ENCODE data around the gene KLHL17. TPM values are rescaled to one million over a fixed set of nuclear protein-coding genes. Genes with fewer than 3 reads are reported as not detected.

KLHL17 gene
- total RNA-seq (2014; rRNA removed; shearing (Covaris generic)) (19.2 and 23.3 TPM in 2 replicates), polyA plus RNA-seq (2016; fragmentation: Nextera tagmentation; extraction: Ambion mirVana) (4.7 and 5.5 TPM in 2 replicates)

GRCh38 chr1:960363-961131, at the start of gene KLHL17:
KLHL17 (plus strand) TSS chr1:960584; CDS start chr1:960694, 110 bp downstream.
- no peak for TF ChIP-seq EZH2 (IDR thresholded peaks at IDR 0.05; ENCODE audit: insufficient read depth, poor library complexity, severe bottlenecking)
- no peak for TF ChIP-seq EZH2phosphoT487 (IDR thresholded peaks at IDR 0.05; ENCODE audit: insufficient read depth, low read depth)
- Histone ChIP-seq H3K27me3 (replicated peaks; ENCODE audit: insufficient read depth) (no peaks in the 10 kb centered on the region), H3K36me3 (ENCODE audit: low read depth) (no peaks in the 10 kb centered on the region; the same call in 1 of the 2 replicates), H2AFZ (peak within 1 kb of the TSS; percentile 82), H3K79me2 (ENCODE audit: insufficient read depth) (peaks cover 35% of the 10 kb centered on the region), H3K9ac (peak within 1 kb of the TSS; percentile 82), H3K4me3 (peak within 1 kb of the TSS; percentile 77), H3K9me3 (ENCODE audit: low read depth) (no peaks in the 10 kb centered on the region), H4K20me1 (ENCODE audit: insufficient read depth) (no peaks in the 10 kb centered on the region), H3K4me1 (ENCODE audit: insufficient read depth) (peaks cover 11% of the 10 kb centered on the region; the same call in 1 of the 2 replicates), H3K27ac (no peak within 1 kb of the TSS), H3F3A (ENCODE audit: insufficient read depth) (no peaks in the 10 kb centered on the region), H3K9me2 (ENCODE audit: insufficient read depth) (no peaks in the 10 kb centered on the region), H3K4me2 (ENCODE audit: unreplicated experiment) (peak within 1 kb of the TSS; percentile 86)
- in situ Hi-C loops (cut with MboI), result no loop called here
- 2 to 3% methylated on average over 5 to 46 of the region's 109 CpGs for WGBS, 2 experiments (ENCODE audit: low coverage in 1 of 2, low lambda C conversion rate in 2 of 2, missing lambda C conversion rate in 2 of 2)
- peak; percentile 84 for DNase-seq

GRCh38 chr1:910881-911721, 49.3 kb upstream of the KLHL17 start:
- no peaks in the 10 kb centered on the region for H3K27me3 ChIP-seq (replicated peaks; ENCODE audit: insufficient read depth)
- peak overlapping the region; percentile 72 for H3K4me2 ChIP-seq (ENCODE audit: unreplicated experiment)
- no peak overlapping the region for H2AFZ ChIP-seq
- 60 to 62% methylated on average over 24 to 25 of the region's 25 CpGs for WGBS, 2 experiments (ENCODE audit: low coverage in 1 of 2, low lambda C conversion rate in 2 of 2, missing lambda C conversion rate in 2 of 2)
- no peaks in the 10 kb centered on the region for H4K20me1 ChIP-seq (ENCODE audit: insufficient read depth)
- H3K27ac ChIP-seq, result peak overlapping the region; percentile 37; the same call in 1 of the 2 replicates
- no peaks in the 10 kb centered on the region for H3K9me3 ChIP-seq (ENCODE audit: low read depth)
- TF ChIP-seq EZH2 (IDR thresholded peaks at IDR 0.05; ENCODE audit: insufficient read depth, poor library complexity, severe bottlenecking) (no peak), EZH2phosphoT487 (IDR thresholded peaks at IDR 0.05; ENCODE audit: insufficient read depth, low read depth) (no peak)
- no peaks in the 10 kb centered on the region for H3K36me3 ChIP-seq (ENCODE audit: low read depth)
- in situ Hi-C loops (cut with MboI), result no loop called here
- peaks cover 24% of the 10 kb centered on the region for H3K4me1 ChIP-seq (ENCODE audit: insufficient read depth)
- H3F3A ChIP-seq (ENCODE audit: insufficient read depth), result peaks cover 13% of the 10 kb centered on the region; the same call in 1 of the 2 replicates
- H3K4me3 ChIP-seq, result no peak overlapping the region
- no peaks in the 10 kb centered on the region for H3K9me2 ChIP-seq (ENCODE audit: insufficient read depth)
- H3K9ac ChIP-seq, result peak overlapping the region; percentile 74
- DNase-seq, result peak; percentile 74
- H3K79me2 ChIP-seq (ENCODE audit: insufficient read depth), result no peaks in the 10 kb centered on the region

- in situ Hi-C loops (cut with MboI), result no loop called here
- no peak for DNase-seq
Observed at GRCh38 chr1:911875-912739, 48.3 kb upstream of the KLHL17 start.

More at GRCh38 chr1:911875-912739, 48.3 kb upstream of the KLHL17 start:
- Histone ChIP-seq H3K36me3 (ENCODE audit: low read depth) (no peaks in the 10 kb centered on the region), H3K9ac (no peak overlapping the region), H3K27ac (no peak overlapping the region), H3K4me1 (ENCODE audit: insufficient read depth) (peaks cover 25% of the 10 kb centered on the region), H3K4me2 (ENCODE audit: unreplicated experiment) (no peak overlapping the region), H3K9me3 (ENCODE audit: low read depth) (no peaks in the 10 kb centered on the region), H3K79me2 (ENCODE audit: insufficient read depth) (no peaks in the 10 kb centered on the region), H3K27me3 (replicated peaks; ENCODE audit: insufficient read depth) (no peaks in the 10 kb centered on the region), H4K20me1 (ENCODE audit: insufficient read depth) (no peaks in the 10 kb centered on the region), H3K9me2 (ENCODE audit: insufficient read depth) (no peaks in the 10 kb centered on the region), H3F3A (ENCODE audit: insufficient read depth) (peaks cover 13% of the 10 kb centered on the region; the same call in 1 of the 2 replicates), H2AFZ (no peak overlapping the region), H3K4me3 (no peak overlapping the region)
- WGBS, 2 experiments (ENCODE audit: low coverage in 1 of 2, low lambda C conversion rate in 2 of 2, missing lambda C conversion rate in 2 of 2), result 79 to 80% methylated on average over 15 of the region's 15 CpGs
- no peak for TF ChIP-seq EZH2 (IDR thresholded peaks at IDR 0.05; ENCODE audit: insufficient read depth, poor library complexity, severe bottlenecking)
- no peak for TF ChIP-seq EZH2phosphoT487 (IDR thresholded peaks at IDR 0.05; ENCODE audit: insufficient read depth, low read depth)

Measured in GM23248 (cell line).